Upper lobe of left lung (tissue), 6 donors: ENCODE measurements around the gene FHOD1. TPM values are rescaled to one million over a fixed set of nuclear protein-coding genes. Genes with fewer than 3 reads are reported as not detected.

Experiments used
- ATAC-seq, 2 donors: fragments of 200-7000 bp; cut with Tn5 transposase; one replicate each; pipeline ENCODE4 v1.9.1; 2022; ENCODE audit warnings: mild to moderate bottlenecking in 2 of 2, moderate library complexity in 2 of 2; ENCODE audit not compliant: low FRiP score in 2 of 2
- DNase-seq, 2 donors: peaks; one replicate each; pipeline ENCODE4 v3.0.0-alpha.2; 2019 to 2020
- H3K27ac ChIP-seq, 4 donors: fragments of 200-600 bp; sonication (generic); one replicate each; pipeline ENCODE4 v1.5.1; 2016 to 2019
- H3K27me3 ChIP-seq, 4 donors: fragments of 200-600 bp; sonication (generic); one replicate each; pipeline ENCODE4 v1.5.1; 2017 to 2019
- H3K36me3 ChIP-seq, 4 donors: fragments of 200-600 bp; sonication (generic); one replicate each; pipeline ENCODE4 v1.5.1; 2016 to 2019
- H3K4me1 ChIP-seq, 4 donors: fragments of 200-600 bp; sonication (generic); one replicate each; pipeline ENCODE4 v1.5.1; 2018 to 2019
- H3K4me3 ChIP-seq, 4 donors: fragments of 200-600 bp; sonication (generic); one replicate each; pipeline ENCODE4 v1.5.1; 2017 to 2019; ENCODE audit warnings: mild to moderate bottlenecking in 2 of 4, moderate library complexity in 1 of 4
- H3K9me3 ChIP-seq, 4 donors: fragments of 200-600 bp; sonication (generic); one replicate each; pipeline ENCODE4 v1.5.1; 2018 to 2019
- CTCF ChIP-seq, 6 experiments: fragments of 450-650 bp in 4 of 6; fragments of 200-600 bp in 2 of 6; sonication (generic) in 2 of 6; IDR thresholded peaks; one replicate each; pipeline ENCODE4 v1.5.1; 2016 to 2019; ENCODE audit warnings: antibody characterized with exemption in 6 of 6
- EP300 ChIP-seq, 4 donors: sonication (generic); formaldehyde crosslinking; IDR thresholded peaks; one replicate each; pipeline ENCODE4 v1.5.1; 2017; ENCODE audit warnings: antibody characterized with exemption in 4 of 4, control low read depth in 2 of 4
- POLR2A ChIP-seq, 4 donors: fragments of 450-650 bp; IDR thresholded peaks; one replicate each; pipeline ENCODE4 v1.5.1; 2016 to 2017; ENCODE audit warnings: antibody characterized with exemption in 4 of 4, mild to moderate bottlenecking in 2 of 4
- POLR2AphosphoS5 ChIP-seq, 2 donors: sonication (generic); formaldehyde crosslinking; IDR thresholded peaks; one replicate each; pipeline ENCODE4 v1.5.1; 2017; ENCODE audit warnings: antibody characterized with exemption in 2 of 2
- WGBS, 2 donors: methylation state at CpG; one replicate each; pipeline ENCODE4 v1.1.5; 2017 to 2018; 5-methylcytosine and 5-hydroxymethylcytosine counted together
- total RNA-seq, 6 donors: library from RNA; depleted of rRNA in 4 of 6; stranded (reverse); fragments of >200 nt in 4 of 6; gene quantifications; one replicate each; pipeline versions ENCODE4 v1.1.0 to v1.2.1, GENCODE V29; 2016 to 2021
- donor health status: DM: no; HTN: no; CAD: no; lungs with moderate emphysema.
- donor health status: DM: no; HTN: yes; CAD: no; lungs with severe emphysema.

Gene FHOD1
- total RNA-seq, 6 donors from 2014 or later = 26.0 to 310 (median 91.0) TPM

GRCh38 chr16:67235816-67236562, 11.3 kb downstream of the FHOD1 start:
- TF ChIP-seq POLR2AphosphoS5 (IDR thresholded peaks at IDR 0.05) = no peak
- Histone ChIP-seq H3K27ac (peak overlapping the region; percentile 14 to 56 (median 35)), H3K9me3 (no peaks in the 10 kb centered on the region), H3K4me1 (peaks cover 16 to 36% (median 22%) of the 10 kb centered on the region in 4 donors), H3K27me3 (no peaks in the 10 kb centered on the region), H3K4me3 (no peak overlapping the region), H3K36me3 (peaks cover 63 to 90% (median 81%) of the 10 kb centered on the region in 4 donors)
- DNase-seq = no peak
- 82 to 89% methylated on average over 14 to 17 of the region's 17 CpGs for WGBS, 2 donors
- no peak for ATAC-seq

- DNase-seq = peak in 1 of 2 donors; percentile 50
- no peaks in the 10 kb centered on the region for H3K9me3 ChIP-seq
- H3K36me3 ChIP-seq = peaks cover 80 to 100% (median 97%) of the 10 kb centered on the region in 4 donors
- H3K27ac ChIP-seq = peak overlapping the region in 1 of 4 donors; percentile 30
- H3K4me3 ChIP-seq = no peak overlapping the region
- H3K27me3 ChIP-seq = no peaks in the 10 kb centered on the region
- H3K4me1 ChIP-seq = peaks cover 0 to 18% (median 5%) of the 10 kb centered on the region in 4 donors
- TF ChIP-seq EP300 (IDR thresholded peaks at IDR 0.05) (no peak), POLR2A (IDR thresholded peaks at IDR 0.05) (no peak), CTCF (IDR thresholded peaks at IDR 0.05) (no peak), POLR2AphosphoS5 (IDR thresholded peaks at IDR 0.05) (no peak)
- ATAC-seq = no peak
- WGBS, 2 donors = 90 to 95% methylated on average over 2 to 10 of the region's 10 CpGs
Observed at GRCh38 chr16:67234180-67234597, 13.1 kb downstream of the FHOD1 start.

GRCh38 chr16:67233596-67233995, 13.7 kb downstream of the FHOD1 start:
- TF ChIP-seq CTCF (IDR thresholded peaks at IDR 0.05) = no peak
- no peak for TF ChIP-seq EP300 (IDR thresholded peaks at IDR 0.05)
- TF ChIP-seq POLR2AphosphoS5 (IDR thresholded peaks at IDR 0.05) = no peak
- 79 to 80% methylated on average over 7 of the region's 7 CpGs for WGBS, 2 donors
- no peaks in the 10 kb centered on the region for H3K27me3 ChIP-seq
- no peak overlapping the region for H3K27ac ChIP-seq
- ATAC-seq = no peak
- H3K36me3 ChIP-seq = peaks cover 80 to 100% (median 97%) of the 10 kb centered on the region in 4 donors
- no peaks in the 10 kb centered on the region for H3K9me3 ChIP-seq
- H3K4me3 ChIP-seq = no peak overlapping the region
- peaks cover 0 to 12% (median 2%) of the 10 kb centered on the region in 4 donors for H3K4me1 ChIP-seq
- DNase-seq = no peak

- TF ChIP-seq POLR2A (IDR thresholded peaks at IDR 0.05) (no peak), POLR2AphosphoS5 (IDR thresholded peaks at IDR 0.05) (no peak), CTCF (IDR thresholded peaks at IDR 0.05) (no peak), EP300 (IDR thresholded peaks at IDR 0.05) (no peak)
- ATAC-seq (no peak), DNase-seq (no peak)
- Histone ChIP-seq H3K4me3 (no peak overlapping the region), H3K27ac (no peak overlapping the region), H3K27me3 (no peaks in the 10 kb centered on the region), H3K36me3 (peaks cover 63 to 81% (median 77%) of the 10 kb centered on the region in 4 donors), H3K9me3 (no peaks in the 10 kb centered on the region), H3K4me1 (peaks cover 14 to 25% (median 15%) of the 10 kb centered on the region in 4 donors)
- WGBS, 2 donors = 90 to 91% methylated on average over 6 to 12 of the region's 12 CpGs
Observed at GRCh38 chr16:67230809-67231660, 16.2 kb downstream of the FHOD1 start.
